CD4-positive, alpha-beta T cell treated with Interleukin-10 for 1 hour (primary cell): ENCODE data around the gene THADA.
"Not testable (repeated sequence)": the region's sequence is repeated elsewhere in the genome, so short reads cannot be mapped to it uniquely, and the experiment has no call there.

ENCODE experiments used
- DNase-seq: peaks from one replicate; pipeline ENCODE4 v3.0.0-alpha.2; 2020

The THADA gene

DNA sequence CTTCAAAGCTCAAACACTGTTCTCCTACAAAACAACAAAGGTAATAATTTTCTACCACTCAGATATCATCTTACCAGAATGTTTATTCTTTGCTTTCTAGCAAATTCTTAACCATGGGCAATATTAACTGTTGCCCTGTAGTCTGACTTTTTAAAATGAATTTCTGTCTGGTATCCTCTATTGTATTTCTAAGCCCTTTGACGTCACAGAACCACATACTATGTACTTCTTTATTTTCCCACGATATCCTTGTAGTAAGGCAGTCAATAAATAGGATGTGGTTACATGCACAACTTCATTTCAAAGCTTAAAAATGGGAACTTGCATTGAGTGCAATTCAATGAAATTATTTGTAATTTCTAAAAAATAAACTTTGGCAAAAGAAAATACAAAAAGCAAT lies 58.7 kb downstream of the THADA start:
- no peak for DNase-seq

DNA sequence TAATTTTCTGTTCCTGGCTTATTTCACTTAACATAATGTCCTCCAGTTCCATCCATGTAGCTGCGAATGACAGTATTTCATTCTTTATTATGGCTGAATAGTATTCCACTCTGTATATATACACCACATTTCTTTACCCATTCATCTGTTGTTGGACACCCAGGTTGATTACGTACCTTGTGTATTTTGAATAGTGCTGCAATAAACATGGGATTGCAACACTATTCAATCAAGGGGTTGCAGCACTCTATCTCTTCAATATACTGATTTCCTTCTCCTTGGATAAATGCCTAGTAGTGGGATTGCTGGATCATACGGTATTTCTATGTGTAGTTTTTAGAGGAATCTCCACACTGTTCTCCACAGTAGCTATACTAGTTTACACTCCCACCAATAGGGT lies 61.3 kb downstream of the THADA start:
- no peak for DNase-seq

DNA sequence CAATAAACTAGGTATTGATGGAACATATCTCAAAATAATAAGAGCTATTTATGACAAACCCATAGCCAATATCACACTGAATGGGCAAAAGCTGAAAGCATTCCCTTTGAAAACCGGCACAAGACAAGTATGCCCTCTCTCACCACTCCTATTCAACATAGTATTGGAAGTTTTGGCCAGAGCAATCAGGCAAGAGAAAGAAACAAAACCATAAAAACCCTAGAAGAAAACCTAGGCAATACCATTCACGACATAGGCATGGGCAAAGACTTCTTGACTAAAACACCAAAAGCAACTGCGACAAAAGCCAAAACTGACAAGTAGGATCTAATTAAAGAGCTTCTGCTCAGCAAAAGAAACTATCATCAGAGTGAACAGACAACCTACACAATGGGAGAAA lies 63.3 kb downstream of the THADA start:
- not testable (repeated sequence) for DNase-seq

DNA sequence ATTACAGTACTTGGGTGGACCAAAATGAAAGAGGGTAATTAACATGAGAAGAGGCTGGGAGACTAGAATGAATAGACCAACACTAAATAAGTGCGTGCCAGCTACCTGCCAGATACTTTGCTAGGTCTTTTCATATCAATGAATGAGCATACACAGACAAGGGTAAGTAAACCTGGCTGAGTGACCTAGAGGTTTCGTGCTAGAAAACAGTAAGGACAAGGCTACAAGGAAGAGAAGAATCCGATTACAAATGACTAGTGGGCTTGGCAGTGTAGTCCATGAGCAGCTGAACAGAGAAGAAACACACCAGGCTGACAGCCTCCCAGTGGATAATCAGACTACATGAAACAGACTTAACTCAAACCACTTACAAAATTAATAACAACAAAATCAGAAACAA lies 64.6 kb downstream of the THADA start:
- no peak for DNase-seq

DNA sequence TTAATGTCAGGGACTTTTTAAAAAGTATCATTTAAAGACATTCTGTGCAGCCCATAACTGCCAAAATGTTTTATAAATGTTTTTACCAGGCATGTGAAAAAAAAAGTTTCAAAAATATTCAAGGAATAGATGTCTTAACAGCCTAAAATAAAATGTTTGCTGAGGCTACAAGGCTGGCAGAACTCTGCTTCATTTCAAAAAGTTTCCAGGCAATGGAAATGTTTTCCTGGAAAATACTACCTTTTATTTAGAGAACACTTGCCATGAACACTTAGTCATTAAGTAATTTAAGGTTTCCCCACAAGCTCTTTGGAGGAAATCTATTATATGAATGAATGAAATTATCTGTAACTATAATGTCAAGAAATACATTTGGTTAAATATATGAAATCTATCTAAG lies 68.8 kb downstream of the THADA start:
- DNase-seq = no peak

DNA sequence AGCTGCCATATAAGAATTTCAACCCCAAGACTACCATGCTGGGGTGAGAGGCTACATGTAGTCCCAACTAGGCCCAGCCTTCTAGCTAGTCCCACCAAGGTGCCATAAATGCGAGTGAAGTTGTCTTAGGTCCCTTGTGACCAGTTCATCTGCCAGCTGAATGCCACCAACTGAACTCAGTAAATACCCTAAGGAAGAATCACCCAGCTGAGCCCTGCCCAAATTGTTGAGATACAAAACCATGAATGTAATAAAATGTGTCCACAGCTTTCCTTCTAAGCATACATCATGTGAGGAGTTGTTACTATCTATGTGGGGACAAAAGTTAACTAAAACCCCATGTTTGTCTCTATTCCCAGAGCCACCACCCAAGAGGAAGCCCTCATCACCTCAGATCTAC lies 70.3 kb downstream of the THADA start:
- DNase-seq = no peak

DNA sequence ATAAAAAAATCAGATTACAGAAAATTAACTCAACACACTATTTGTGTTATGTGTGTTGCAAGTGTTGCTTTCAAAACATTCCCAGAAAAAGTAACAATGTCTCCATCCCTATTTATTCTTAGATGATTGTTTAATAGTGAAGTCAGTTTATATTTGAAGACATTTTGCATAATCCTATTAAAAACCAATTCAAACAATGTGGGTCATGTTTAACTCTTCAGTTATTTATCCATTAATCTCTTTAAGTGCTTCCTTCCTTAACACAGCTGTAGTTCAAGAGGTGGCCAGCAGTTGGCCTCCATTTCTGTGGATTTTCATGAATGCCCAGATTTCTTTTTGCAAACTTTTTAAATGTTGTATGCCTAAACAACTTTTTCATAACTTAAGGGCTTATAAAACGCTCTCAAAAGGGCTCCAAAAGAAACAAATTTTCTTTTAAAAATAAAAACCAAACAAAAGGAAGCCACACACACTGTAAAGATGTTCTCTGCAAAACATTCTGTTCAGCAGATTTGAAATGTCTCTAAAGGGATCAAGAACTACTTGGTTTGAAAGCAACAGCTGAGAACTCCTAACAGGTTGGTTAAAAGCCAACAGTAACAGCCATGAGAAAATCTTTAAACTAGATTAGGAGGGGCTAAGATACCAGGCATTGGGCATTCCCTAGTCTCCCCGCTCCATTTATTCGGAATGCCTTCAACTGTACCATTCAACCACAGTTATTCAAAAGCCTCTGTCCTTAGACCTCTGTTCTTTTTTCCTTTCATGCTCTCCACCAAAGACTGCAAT lies 71.5 kb downstream of the THADA start:
- no peak for DNase-seq

DNA sequence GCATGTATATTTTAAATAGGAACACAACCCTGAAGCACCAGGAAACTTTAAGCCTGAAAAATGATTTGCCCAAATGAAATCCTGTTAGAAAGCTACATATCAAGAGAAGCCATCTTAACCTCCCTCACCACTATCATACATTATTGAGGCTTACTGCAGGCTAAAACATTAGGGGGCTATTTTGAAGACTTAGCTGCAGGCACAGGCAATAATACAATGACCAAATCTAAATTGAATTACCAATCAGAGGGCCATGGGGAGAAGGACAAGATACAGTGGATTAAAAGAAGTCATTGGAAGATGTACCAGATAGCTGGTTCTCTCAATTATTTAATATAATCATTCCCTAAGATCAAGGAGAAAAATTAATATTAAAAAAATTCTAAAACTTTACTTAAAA lies 73.7 kb downstream of the THADA start:
- DNase-seq = no peak

DNA sequence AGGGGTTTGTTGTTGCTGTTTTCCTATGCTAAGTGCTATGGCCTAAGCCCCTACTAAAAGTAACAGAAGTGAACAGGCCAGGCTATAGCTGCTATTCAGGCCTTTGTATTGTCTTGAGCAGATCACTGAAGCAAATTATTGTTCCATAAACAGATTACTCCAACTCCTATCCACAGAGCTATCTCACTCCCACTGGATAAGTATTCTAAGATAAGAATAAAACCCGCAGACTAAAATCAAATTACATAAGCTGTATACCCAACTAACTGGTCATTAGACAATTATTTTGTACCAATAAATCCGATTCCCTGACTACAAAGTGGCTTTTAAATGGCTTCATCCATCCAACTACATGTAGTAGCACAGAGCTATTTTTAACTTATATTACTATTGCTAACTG lies 74.3 kb downstream of the THADA start:
- no peak for DNase-seq

DNA sequence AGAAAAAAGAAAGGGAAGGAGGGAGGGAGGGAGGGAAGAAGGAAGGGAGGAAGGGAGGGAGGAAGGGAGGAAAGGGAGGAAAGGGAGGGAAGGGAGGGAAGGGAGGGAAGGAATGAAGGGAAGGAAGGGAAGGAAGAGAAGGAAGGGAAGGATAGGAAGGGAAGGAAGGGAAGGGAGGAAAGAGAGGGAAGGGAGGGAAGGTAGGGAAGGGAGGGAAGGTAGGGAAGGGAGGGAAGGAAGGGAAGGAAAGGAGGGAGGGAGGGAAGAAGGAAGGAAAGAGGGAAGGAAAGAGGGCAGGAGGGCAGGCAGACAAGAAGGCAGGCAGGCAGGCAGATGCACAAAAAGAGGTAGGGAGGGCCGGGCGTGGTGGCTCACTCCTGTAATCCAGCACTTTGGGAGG lies 74.9 kb downstream of the THADA start:
- DNase-seq = no peak

DNA sequence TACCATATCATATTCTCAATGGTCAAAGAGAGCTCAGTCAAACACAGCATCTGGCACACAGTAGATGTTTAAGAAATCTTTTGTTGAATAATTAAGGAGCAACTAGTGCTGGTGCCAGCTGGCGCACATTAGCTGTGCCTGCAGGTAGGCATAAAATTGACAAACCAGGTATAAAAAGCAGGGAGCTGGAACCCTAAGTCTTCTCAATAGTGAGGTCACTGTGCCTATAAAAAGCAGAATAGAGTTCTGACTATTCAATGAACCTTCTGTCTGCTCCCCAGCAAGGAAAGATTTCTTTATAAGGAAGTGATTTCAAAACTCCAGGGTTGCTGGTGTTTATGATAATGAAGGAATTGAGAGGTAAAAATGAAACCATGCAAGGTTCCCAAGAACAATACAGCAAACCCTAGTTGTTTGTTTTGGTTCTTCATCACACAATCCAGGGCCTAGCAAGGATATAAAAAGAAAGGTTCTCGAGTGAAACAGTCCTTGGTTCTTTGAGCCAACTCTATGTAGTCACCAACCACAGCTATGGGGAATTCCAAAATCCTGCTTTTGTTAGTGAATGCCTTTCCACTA lies 76.1 kb downstream of the THADA start:
- no peak for DNase-seq

DNA sequence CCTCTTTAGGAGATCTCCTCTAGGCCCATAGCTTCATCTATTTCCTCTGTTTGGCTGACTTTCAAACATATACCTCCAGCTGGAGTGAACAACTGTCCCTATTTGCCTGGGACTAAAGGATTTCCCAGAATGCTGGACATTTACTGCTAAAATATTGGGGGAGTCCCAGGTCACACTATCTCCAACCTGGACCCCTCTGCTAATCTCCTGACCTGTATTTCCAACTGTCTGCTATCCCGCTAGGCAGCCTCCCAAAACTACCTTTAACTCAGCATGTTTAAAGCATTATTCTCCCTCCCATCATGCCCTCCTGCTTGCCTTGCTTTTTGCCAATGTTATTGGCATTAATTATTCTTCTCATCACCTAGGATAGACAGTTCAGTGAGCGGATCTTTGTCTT lies 77.1 kb downstream of the THADA start:
- no peak for DNase-seq

DNA sequence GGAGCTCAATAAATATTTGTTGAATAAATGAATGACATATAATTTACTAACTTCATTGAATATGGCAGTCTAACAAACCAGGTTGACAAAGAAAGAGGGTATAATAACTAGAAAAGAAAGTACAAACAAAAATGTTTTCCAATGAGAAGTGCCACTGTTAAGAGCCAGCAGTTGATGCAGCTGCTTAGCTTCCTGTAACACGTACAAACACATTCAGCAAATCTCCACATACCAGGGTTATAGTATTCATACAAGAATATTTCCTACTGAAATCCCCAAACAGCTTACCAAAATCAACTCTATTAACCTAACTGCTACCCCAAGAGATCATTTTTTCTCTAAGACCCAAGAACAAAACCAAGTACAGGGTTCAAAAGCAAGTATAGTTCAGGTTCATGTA lies 77.7 kb downstream of the THADA start:
- DNase-seq = no peak

DNA sequence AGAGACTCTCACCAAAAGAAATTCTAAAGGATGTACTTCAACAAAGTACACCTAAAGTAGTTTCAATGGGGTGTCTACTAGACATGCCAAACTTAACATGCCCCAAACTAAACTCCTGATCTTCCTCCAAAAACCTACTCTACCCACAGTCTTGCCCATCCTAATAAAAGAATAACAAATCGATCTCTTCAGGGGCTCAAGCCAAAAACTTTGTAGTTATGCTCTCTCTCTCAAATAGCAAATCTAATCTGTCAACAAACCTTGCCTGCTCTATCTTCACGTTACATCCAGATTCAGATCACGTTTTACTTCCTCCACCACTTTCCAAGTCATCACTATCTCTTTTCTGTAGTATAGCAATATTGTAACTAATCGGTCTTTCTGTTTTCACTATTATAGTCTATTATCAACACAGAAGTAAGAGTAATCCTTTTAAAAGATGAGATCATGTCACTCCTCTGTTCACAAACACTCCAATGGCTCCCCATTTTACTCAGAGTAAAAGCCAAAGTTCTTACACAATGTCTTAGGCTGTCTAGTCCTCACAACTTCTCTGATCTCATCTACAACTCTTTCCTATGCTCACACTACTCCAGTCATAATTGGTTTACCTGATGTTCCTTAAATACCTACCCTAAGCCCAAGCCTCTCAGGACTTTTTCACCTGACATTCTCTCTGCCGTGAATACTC lies 79.9 kb downstream of the THADA start:
- DNase-seq = no peak

DNA sequence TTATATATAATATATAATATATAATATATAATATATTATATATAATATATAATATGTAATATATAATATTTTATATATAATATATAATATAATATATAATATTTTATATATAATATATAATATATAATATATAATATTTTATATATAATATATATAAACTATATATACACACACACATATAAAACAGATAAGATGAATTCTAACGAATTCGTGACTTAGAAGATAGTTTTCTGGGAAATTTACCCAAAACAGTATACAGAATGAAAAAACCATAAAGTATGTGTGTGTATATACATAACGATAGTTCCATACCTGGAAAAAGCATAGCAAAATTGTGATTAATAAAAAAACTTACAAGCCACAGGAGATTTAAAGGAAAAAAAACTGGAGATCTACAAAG lies 80.6 kb downstream of the THADA start:
- DNase-seq = no peak

DNA sequence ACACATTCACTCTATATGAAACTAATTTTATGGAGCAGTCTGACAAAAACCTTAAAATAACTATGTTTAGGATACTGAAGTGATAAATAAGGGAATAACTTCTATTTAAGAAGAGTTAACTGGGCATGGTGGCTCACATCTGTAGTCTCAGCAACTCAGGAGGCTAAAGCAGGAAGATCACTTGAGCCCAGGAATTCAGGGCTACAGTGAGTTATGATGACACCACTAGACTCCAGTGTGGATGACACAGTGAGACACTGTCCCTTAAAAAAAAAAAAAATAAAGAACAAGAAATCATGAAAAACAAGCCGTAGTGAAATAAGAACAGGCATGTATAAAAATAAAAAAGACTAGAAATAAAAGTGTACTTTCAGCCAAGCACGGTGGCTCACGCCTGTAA lies 82.0 kb downstream of the THADA start:
- DNase-seq = no peak

DNA sequence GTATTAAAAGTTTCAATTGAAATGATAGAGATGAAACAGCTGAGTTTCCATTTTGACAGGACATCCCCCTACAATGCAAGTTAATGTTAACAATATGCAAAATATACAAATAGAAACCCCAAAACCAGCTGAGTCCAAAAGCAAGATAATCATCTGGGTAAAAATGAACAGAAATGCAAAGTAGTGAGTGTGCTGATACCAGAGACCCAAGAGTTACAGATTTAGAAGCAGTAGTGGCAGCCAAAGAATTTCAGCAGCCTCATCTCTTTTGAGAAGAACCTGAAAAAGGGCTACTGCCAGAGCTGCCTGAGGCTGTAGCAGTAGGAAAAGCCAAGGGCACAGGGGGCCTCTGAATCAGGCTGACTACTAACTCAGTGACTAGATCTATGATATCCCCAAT lies 82.6 kb downstream of the THADA start:
- no peak for DNase-seq

DNA sequence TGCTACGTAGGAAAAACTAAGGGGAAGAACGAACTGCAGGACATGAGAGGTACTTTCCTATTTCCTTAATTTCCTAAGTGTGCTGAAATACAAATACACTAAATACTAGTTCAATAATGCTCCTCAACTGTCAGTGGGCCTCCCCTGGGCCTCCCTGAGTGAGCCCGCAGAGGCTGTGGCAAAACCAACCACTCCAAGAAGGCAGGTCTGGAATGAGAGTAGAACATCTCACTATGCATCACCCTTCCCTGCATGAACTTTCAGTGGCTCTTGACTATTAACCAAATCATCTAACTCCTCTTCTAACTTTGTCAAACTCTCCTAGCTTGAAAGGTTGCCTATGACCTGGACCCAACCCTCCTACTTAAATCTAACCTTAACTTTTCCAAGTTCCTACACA lies 84.6 kb downstream of the THADA start:
- DNase-seq = no peak

DNA sequence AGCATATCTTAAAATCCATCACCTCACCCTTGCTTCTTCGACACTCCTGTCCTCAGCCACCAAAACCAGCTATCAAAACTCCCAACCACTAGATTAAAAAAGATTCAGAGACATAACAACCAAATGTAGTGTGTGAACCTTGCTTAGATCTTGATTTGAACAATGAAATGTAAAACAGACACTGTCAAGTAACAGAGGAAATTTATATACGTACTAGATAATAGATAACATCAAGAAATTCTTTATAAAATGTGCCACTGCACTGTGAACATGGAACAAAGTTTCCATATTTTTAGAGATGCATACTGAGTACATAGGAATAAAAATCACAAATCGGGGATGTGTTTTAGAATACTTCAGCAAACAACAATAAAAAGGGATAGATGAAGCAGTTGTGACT lies 86.0 kb downstream of the THADA start:
- DNase-seq = peak; percentile 8

DNA sequence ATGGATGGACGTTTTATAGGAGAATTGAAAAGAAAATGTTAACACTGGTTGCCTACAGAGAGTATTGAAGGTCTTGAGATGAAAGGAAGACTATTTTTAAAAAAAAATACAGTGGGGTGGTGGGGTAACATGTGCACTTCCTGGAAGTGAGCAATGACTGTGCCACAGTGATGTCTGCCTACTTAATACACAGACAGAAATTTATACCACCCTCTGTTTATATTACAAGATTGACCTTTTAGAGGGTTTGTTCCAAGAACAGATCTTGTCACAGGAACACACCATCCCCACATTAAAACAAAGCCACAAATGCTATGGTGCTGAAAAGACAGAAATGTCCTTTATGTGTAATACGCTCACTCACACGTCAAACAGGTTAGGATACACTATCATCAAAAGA lies 87.6 kb downstream of the THADA start:
- DNase-seq = peak; percentile 29

DNA sequence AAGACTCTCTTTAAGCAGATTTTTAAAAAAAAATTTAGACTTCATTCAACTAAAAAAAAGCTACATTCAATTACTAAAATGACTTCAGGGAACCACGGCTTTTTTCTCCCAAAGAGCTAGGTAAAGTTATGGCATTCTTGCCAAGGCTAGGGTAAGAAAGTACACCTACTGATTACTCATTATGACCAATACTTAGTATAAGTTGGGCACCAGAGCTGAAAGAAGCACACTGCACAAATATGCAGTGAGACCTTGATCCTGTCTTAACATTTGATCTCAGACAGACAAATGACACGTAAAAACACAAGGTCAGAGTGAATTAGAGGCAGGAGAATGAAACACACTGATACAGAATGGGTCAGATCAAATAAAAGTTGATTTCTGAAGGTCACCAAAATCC lies 88.7 kb downstream of the THADA start:
- DNase-seq = no peak

DNA sequence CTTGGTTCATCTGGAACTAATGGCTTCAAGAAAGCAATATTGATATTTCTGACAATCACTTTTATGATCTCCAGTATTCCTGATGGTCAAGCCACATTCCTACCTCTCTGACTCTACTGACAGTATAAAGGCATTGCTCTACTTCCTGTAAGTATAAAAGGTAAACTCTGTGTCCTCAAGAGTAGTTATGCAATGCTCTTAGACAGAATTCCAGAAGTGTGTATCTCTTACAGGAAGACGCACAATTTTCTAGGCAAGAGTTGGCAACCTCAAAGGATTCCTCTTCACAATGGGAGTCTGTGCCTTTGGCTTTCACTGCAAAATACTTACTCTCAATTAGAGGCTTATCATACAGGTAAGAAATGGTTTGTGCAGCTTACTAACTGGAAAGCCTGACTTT lies 100.1 kb downstream of the THADA start:
- no peak for DNase-seq

DNA sequence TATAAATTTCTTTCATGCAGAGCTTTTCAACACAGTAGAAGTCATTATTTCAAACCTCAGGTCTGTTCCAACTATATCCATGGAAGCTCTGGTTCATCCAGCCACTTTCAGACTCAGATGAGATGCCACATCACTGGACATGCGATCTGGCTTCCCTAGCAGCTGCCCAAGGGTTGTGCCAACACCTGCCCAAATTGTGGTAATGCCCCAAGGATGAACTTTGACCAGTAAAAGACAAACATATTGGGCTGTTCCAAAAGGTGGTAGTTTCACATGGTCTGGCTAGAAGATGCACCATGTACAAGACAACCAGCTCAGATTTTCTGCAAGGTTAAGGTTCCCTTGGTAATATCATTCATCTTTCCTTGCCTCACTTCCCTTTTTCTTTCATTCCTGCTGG lies 101.9 kb downstream of the THADA start:
- DNase-seq = no peak

DNA sequence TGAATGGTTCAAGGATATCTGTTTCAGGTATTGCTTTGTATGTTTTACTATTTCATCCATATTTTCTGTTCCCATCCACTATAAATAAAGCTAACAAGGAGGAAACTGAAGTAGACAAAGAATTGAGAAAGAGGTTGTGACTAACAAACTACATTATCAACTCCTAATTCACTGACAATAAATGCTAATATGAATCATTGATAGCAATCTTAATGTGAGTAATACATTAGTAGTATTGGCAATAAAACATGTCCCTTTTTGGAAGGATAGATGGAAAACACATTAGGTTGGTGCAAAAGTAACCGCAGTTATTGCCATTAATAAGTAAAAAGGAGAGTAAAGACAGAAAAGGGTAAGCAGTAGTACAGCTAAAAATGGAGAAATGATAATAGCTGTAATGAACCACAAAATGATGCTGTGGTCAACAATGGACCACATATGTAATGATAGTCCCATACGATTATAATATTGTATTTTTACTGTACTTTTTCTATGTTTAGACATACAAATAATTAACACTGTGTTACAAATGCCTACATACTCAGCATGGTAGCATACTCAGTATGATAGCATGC lies 104.7 kb downstream of the THADA start:
- DNase-seq = no peak
